Kidney (tissue), 14 donors: ENCODE data around the gene SMIM23. TPM values are rescaled to one million over a fixed set of nuclear protein-coding genes. Genes with fewer than 3 reads are reported as not detected.

Experiments
- DNase-seq, 5 donors: peaks; one replicate each; pipeline ENCODE4 v3.0.0-alpha.2; 2013 to 2020
- FAIRE-seq: peaks from 2 replicates; lab custom pipeline; 2012; peaks lifted over from hg19 to GRCh38; lab: Jason Lieb, UNC
- H3K27ac ChIP-seq, 2 donors: one replicate each; pipeline ENCODE4 v1.7.0; 2013; ENCODE audit warnings: low read depth in 2 of 2, low read length in 2 of 2, inconsistent platforms in 1 of 2
- H3K27me3 ChIP-seq: one replicate; pipeline ENCODE4 v1.7.1; 2013; ENCODE audit warnings: low read length, inconsistent platforms; ENCODE audit not compliant: control insufficient read depth, insufficient read depth
- H3K36me3 ChIP-seq, 3 donors: one replicate each; pipeline versions ENCODE4 v1.7.0 to v1.7.1; 2013; ENCODE audit warnings: low read length in 3 of 3, control low read depth in 1 of 3, inconsistent platforms in 1 of 3; ENCODE audit not compliant: insufficient read depth in 3 of 3, control insufficient read depth in 2 of 3
- H3K4me1 ChIP-seq, 3 donors: one replicate each; pipeline versions ENCODE4 v1.7.0 to v1.7.1; 2013; ENCODE audit warnings: low read length in 3 of 3, inconsistent platforms in 1 of 3, low read depth in 1 of 3; ENCODE audit not compliant: control insufficient read depth in 2 of 3, insufficient read depth in 2 of 3
- H3K4me3 ChIP-seq, 3 donors: one replicate each; pipeline versions ENCODE4 v1.7.0 to v1.8.1; 2013; ENCODE audit warnings: low read length in 3 of 3, control low read depth in 1 of 3, inconsistent platforms in 1 of 3
- H3K9ac ChIP-seq, 3 donors: one replicate each; pipeline versions ENCODE4 v1.7.0 to v1.7.1; 2013; ENCODE audit warnings: low read length in 3 of 3, control low read depth in 1 of 3, inconsistent platforms in 1 of 3
- H3K9me3 ChIP-seq, 3 donors: one replicate each; pipeline versions ENCODE4 v1.7.0 to v1.7.1; 2013; ENCODE audit warnings: low read length in 3 of 3, control low read depth in 1 of 3, inconsistent platforms in 1 of 3; ENCODE audit not compliant: control insufficient read depth in 2 of 3, insufficient read depth in 1 of 3
- CTCF ChIP-seq: IDR thresholded peaks from 3 replicates; pipeline ENCODE4 v1.5.1; 2012; ENCODE audit warnings: mild to moderate bottlenecking, moderate library complexity, borderline replicate concordance; ENCODE audit not compliant: insufficient read depth; ENCODE audit errors: extremely low read depth
- intact Hi-C: fragments of 100-400 bp; cut with DNase I; formaldehyde crosslinking; loops from one replicate; pipeline ENCODE4 v1.11.1; 2022
- polyA plus RNA-seq: library from polyadenylated mRNA; stranded (reverse); fragments of 350-450 nt; fragmentation: Illumina TruSeq; extraction: RNeasy Lipid Tissue Mini Kit (QIAGEN cat#74804); gene quantifications from one replicate; pipeline ENCODE4 v1.2.3, GENCODE V29; 2014; ENCODE audit warnings: low read depth, low replicate concordance; ENCODE audit not compliant: insufficient read depth
- total RNA-seq: library from RNA; stranded (reverse); fragmentation: NEBNext Ultra II Directional; extraction: Animal tissue kit (Norgen Biotek cat#: 25700); gene quantifications from one replicate; pipeline ENCODE4 v1.2.1, GENCODE V29; 2021
- donor health status: control.
- donor health status: control.
- donor health status: control.
- donor health status: control.
- donor health status: control.
- donor health status: DM: yes; HTN: yes; CAD: no.
- donor health status: Normal renal cell carcinoma (clear cell type).

The SMIM23 gene
- total and polyA plus RNA-seq, 2 donors from 2014 or later = not detected

DNA sequence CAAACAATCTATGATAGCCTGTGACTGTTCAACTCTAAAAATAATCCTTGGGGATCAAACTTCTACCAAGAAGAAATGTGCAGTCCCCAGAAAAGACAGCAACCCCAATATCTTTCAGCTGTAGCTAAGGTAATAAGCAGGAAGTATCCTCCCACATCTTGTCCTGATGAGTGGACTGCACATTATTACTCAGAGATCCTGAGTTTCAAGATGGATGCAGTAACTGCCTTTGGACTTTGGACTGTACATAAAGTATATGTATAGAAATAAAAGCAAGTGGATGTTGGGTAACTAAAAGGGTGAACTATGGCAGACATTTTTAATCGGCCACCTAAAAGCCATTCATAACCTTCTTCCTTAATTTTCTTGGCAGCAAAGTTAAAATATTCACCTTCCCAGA is 45.1 kb downstream of the SMIM23 start:
- no peak overlapping the region for H3K27ac ChIP-seq
- no peak for TF ChIP-seq CTCF
- intact Hi-C loops = no loop called here
- no peaks in the 10 kb centered on the region for H3K27me3 ChIP-seq
- DNase-seq = no peak
- H3K36me3 ChIP-seq = no peaks in the 10 kb centered on the region
- H3K4me3 ChIP-seq = no peak overlapping the region
- no peaks in the 10 kb centered on the region for H3K4me1 ChIP-seq
- FAIRE-seq = no peak
- peaks cover 0 to 3% (median 0%) of the 10 kb centered on the region in 3 donors for H3K9me3 ChIP-seq
- H3K9ac ChIP-seq = no peak overlapping the region

DNA sequence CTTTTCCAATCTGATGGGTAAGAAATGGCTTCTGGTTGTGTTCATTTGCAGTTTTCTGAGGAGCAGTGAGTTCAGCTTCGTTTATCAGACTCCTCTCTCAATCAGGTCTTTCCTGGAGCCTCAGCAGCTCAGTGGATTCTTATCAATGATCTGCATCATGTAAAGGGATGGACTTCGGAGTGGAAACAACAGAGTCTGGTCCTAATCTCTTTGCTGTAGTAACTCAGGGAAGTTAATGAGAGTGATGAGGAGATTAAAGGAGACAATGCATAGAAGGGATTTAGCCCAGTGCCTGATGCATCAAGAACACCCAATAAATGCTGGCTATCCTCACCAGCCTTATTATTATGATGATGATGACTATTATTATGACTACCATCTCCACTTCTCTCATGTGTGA is 47.2 kb downstream of the SMIM23 start:
- no peaks in the 10 kb centered on the region for H3K36me3 ChIP-seq
- intact Hi-C loops = no loop called here
- H3K9ac ChIP-seq = no peak overlapping the region
- FAIRE-seq (no peak), DNase-seq (no peak)
- no peaks in the 10 kb centered on the region for H3K9me3 ChIP-seq
- no peak overlapping the region for H3K27ac ChIP-seq
- H3K4me3 ChIP-seq = no peak overlapping the region
- no peaks in the 10 kb centered on the region for H3K27me3 ChIP-seq
- TF ChIP-seq CTCF = no peak
- no peaks in the 10 kb centered on the region for H3K4me1 ChIP-seq

GRCh38 chr5:171834461-171834860 is 48.8 kb downstream of the SMIM23 start:
- Histone ChIP-seq H3K4me3 (no peak overlapping the region), H3K9ac (no peak overlapping the region), H3K4me1 (no peaks in the 10 kb centered on the region), H3K36me3 (no peaks in the 10 kb centered on the region), H3K27me3 (no peaks in the 10 kb centered on the region), H3K27ac (no peak overlapping the region), H3K9me3 (no peaks in the 10 kb centered on the region)
- TF ChIP-seq CTCF = no peak
- FAIRE-seq = no peak
- intact Hi-C loops = no loop called here
- no peak for DNase-seq

GRCh38 chr5:171835066-171835465 is 49.4 kb downstream of the SMIM23 start:
- no peak for TF ChIP-seq CTCF
- DNase-seq = no peak

More at GRCh38 chr5:171835066-171835465, 49.4 kb downstream of the SMIM23 start:
- FAIRE-seq = no peak
- Histone ChIP-seq H3K9ac (no peak overlapping the region), H3K4me3 (no peak overlapping the region), H3K4me1 (no peaks in the 10 kb centered on the region), H3K36me3 (no peaks in the 10 kb centered on the region), H3K9me3 (no peaks in the 10 kb centered on the region), H3K27me3 (no peaks in the 10 kb centered on the region), H3K27ac (no peak overlapping the region)
- intact Hi-C loops = no loop called here
